SK-N-SH treated with all-trans-retinoic acid at 6 μM for 48 hours (cell line): ENCODE measurements around the gene AHSG.

Experiments used
- CSRNP3 ChIP-seq: fragments of 250-450 bp; sonication (Bioruptor Pico); IDR thresholded peaks from 2 replicates; pipeline ENCODE4 v1.5.1; 2021; ENCODE audit warnings: mild to moderate bottlenecking, moderate library complexity
- GLIS3 ChIP-seq: fragments of 250-450 bp; sonication (Bioruptor Pico); IDR thresholded peaks from 2 replicates; pipeline ENCODE4 v1.5.0; 2020; ENCODE audit warnings: mild to moderate bottlenecking, moderate library complexity
- OSR1 ChIP-seq: fragments of 250-450 bp; sonication (Bioruptor Pico); IDR thresholded peaks from 2 replicates; pipeline ENCODE4 v1.8.0; 2022; ENCODE audit warnings: moderate library complexity, mild to moderate bottlenecking, inconsistent platforms
- ZC3H10 ChIP-seq: fragments of 250-450 bp; sonication (Bioruptor Pico); IDR thresholded peaks from 2 replicates; pipeline ENCODE4 v1.5.1; 2021; ENCODE audit warnings: mild to moderate bottlenecking, moderate library complexity
- ZFP30 ChIP-seq: fragments of 450-650 bp; formaldehyde crosslinking; IDR thresholded peaks from 2 replicates; pipeline ENCODE4 v1.5.0; 2022; ENCODE audit warnings: mild to moderate bottlenecking, moderate library complexity
- TF ChIP-seq, protein P1 (sequence below): fragments of 250-450 bp; sonication (Bioruptor Pico); IDR thresholded peaks from 2 replicates; pipeline ENCODE4 v1.5.1; 2020; ENCODE audit warnings: low read depth, mild to moderate bottlenecking, moderate library complexity

GRCh38 chr3:186589121-186589520 is 23.7 kb upstream of the AHSG start:
- TF ChIP-seq CSRNP3 (CRISPR knock-in tag) (no peak), ZFP30 (CRISPR knock-in tag) (no peak), ZC3H10 (CRISPR knock-in tag) (no peak), GLIS3 (CRISPR knock-in tag) (no peak), OSR1 (CRISPR knock-in tag) (no peak)
- TF ChIP-seq, protein P1, sequence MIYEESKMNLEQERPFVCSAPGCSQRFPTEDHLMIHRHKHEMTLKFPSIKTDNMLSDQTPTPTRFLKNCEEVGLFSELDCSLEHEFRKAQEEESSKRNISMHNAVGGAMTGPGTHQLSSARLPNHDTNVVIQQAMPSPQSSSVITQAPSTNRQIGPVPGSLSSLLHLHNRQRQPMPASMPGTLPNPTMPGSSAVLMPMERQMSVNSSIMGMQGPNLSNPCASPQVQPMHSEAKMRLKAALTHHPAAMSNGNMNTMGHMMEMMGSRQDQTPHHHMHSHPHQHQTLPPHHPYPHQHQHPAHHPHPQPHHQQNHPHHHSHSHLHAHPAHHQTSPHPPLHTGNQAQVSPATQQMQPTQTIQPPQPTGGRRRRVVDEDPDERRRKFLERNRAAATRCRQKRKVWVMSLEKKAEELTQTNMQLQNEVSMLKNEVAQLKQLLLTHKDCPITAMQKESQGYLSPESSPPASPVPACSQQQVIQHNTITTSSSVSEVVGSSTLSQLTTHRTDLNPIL (CRISPR knock-in tag): no peak
